Measurements from ENCODE around the gene PDE4DIP. TPM values are rescaled to one million over a fixed set of nuclear protein-coding genes. Genes with fewer than 3 reads are reported as not detected.
"Not testable (repeated sequence)": the region's sequence is repeated elsewhere in the genome, so short reads cannot be mapped to it uniquely, and the experiment has no call there.

PDE4DIP gene
- total and polyA plus RNA-seq, 7 donors = 368 to 3,658 (median 2,569) TPM

GRCh38 chr1:148900691-148901090, 56.5 kb downstream of the PDE4DIP start:
- H3K4me1 ChIP-seq; intact Hi-C loops (cut with DNase I); DNase-seq; H3K9me3 ChIP-seq; H3K4me3 ChIP-seq; H3K36me3 ChIP-seq (ENCODE audit: insufficient read depth in 1 of 2, low read depth in 1 of 2); H3K27me3 ChIP-seq (ENCODE audit: insufficient read depth in 3 of 3, low read length in 2 of 3): not testable (repeated sequence)
- WGBS, 3 donors = no CpG with 5 or more reads among the region's 3 CpGs
- peak overlapping the region; percentile 73 for H3K27ac ChIP-seq
- ATAC-seq = peak in 1 of 4 donors; percentile 23

- peak overlapping the region; percentile 73 for H3K27ac ChIP-seq
- peak; percentile 91 to 97 (median 96) for ATAC-seq
- H3K4me3 ChIP-seq; H3K36me3 ChIP-seq (ENCODE audit: insufficient read depth in 1 of 2, low read depth in 1 of 2); H3K27me3 ChIP-seq (ENCODE audit: insufficient read depth in 3 of 3, low read length in 2 of 3); H3K9me3 ChIP-seq; intact Hi-C loops (cut with DNase I); DNase-seq; H3K4me1 ChIP-seq: not testable (repeated sequence)
- WGBS, 3 donors = 0 to 38% methylated on average over 1 to 3 of the region's 9 CpGs; no CpG with 5 or more reads in 1 of the 3 donors
These were observed 57.1 kb downstream of the PDE4DIP start for GRCh38 chr1:148901150-148901952.

GRCh38 chr1:148901953-148902341, 57.7 kb downstream of the PDE4DIP start:
- WGBS, 3 donors = no CpG with 5 or more reads among the region's 4 CpGs
- H3K9me3 ChIP-seq; H3K4me1 ChIP-seq; DNase-seq; H3K27me3 ChIP-seq (ENCODE audit: insufficient read depth in 3 of 3, low read length in 2 of 3); H3K36me3 ChIP-seq (ENCODE audit: insufficient read depth in 1 of 2, low read depth in 1 of 2); intact Hi-C loops (cut with DNase I); H3K4me3 ChIP-seq: not testable (repeated sequence)
- ATAC-seq = peak in 2 of 4 donors; percentile 11 to 24
- peak overlapping the region; percentile 55 for H3K27ac ChIP-seq

GRCh38 chr1:148909219-148909826, 65.1 kb downstream of the PDE4DIP start:
- H3K4me3 ChIP-seq; H3K4me1 ChIP-seq; ATAC-seq; H3K27ac ChIP-seq; H3K36me3 ChIP-seq (ENCODE audit: insufficient read depth in 1 of 2, low read depth in 1 of 2); H3K27me3 ChIP-seq (ENCODE audit: insufficient read depth in 3 of 3, low read length in 2 of 3); intact Hi-C loops (cut with DNase I); H3K9me3 ChIP-seq; DNase-seq: not testable (repeated sequence)
- no CpG with 5 or more reads among the region's 4 CpGs for WGBS, 3 donors

GRCh38 chr1:148911303-148911928, 67.2 kb downstream of the PDE4DIP start:
- WGBS, 3 donors = no CpG with 5 or more reads among the region's 5 CpGs
- intact Hi-C loops (cut with DNase I); DNase-seq; H3K4me3 ChIP-seq; H3K4me1 ChIP-seq; H3K36me3 ChIP-seq (ENCODE audit: insufficient read depth in 1 of 2, low read depth in 1 of 2); H3K27me3 ChIP-seq (ENCODE audit: insufficient read depth in 3 of 3, low read length in 2 of 3); H3K9me3 ChIP-seq: not testable (repeated sequence)
- peak overlapping the region; percentile 53 for H3K27ac ChIP-seq
- peak; percentile 50 to 75 (median 70) for ATAC-seq

- intact Hi-C loops (cut with DNase I); H3K36me3 ChIP-seq (ENCODE audit: insufficient read depth in 1 of 2, low read depth in 1 of 2); H3K27me3 ChIP-seq (ENCODE audit: insufficient read depth in 3 of 3, low read length in 2 of 3); H3K4me3 ChIP-seq; H3K9me3 ChIP-seq; DNase-seq; H3K4me1 ChIP-seq: not testable (repeated sequence)
- WGBS, 3 donors = no CpG with 5 or more reads among the region's 2 CpGs
- peak overlapping the region; percentile 59 for H3K27ac ChIP-seq
- ATAC-seq = peak; percentile 38 to 75 (median 66)
These were observed 72.0 kb downstream of the PDE4DIP start for GRCh38 chr1:148916222-148916621.

GRCh38 chr1:148916695-148917348, 72.6 kb downstream of the PDE4DIP start:
- H3K36me3 ChIP-seq (ENCODE audit: insufficient read depth in 1 of 2, low read depth in 1 of 2); H3K27me3 ChIP-seq (ENCODE audit: insufficient read depth in 3 of 3, low read length in 2 of 3); H3K4me1 ChIP-seq; intact Hi-C loops (cut with DNase I); H3K4me3 ChIP-seq; H3K9me3 ChIP-seq: not testable (repeated sequence)
- WGBS, 3 donors = 0 to 8% (median 5%) methylated on average over 1 to 2 of the region's 4 CpGs
- ATAC-seq (peak; percentile 84 to 92 (median 89)), DNase-seq (peak; percentile 9 to 54)
- peak overlapping the region; percentile 81 for H3K27ac ChIP-seq

GRCh38 chr1:148918836-148919447, 74.7 kb downstream of the PDE4DIP start:
- DNase-seq; H3K9me3 ChIP-seq; H3K27me3 ChIP-seq (ENCODE audit: insufficient read depth in 3 of 3, low read length in 2 of 3); H3K4me3 ChIP-seq; H3K4me1 ChIP-seq; H3K36me3 ChIP-seq (ENCODE audit: insufficient read depth in 1 of 2, low read depth in 1 of 2); intact Hi-C loops (cut with DNase I): not testable (repeated sequence)
- peak overlapping the region; percentile 71 for H3K27ac ChIP-seq
- peak; percentile 22 to 64 (median 51) for ATAC-seq
- 33 to 38% (median 37%) methylated on average over 2 of the region's 3 CpGs for WGBS, 3 donors

- intact Hi-C loops (cut with DNase I); H3K27me3 ChIP-seq (ENCODE audit: insufficient read depth in 3 of 3, low read length in 2 of 3); ATAC-seq; H3K4me3 ChIP-seq; H3K9me3 ChIP-seq; H3K27ac ChIP-seq; DNase-seq; H3K4me1 ChIP-seq; H3K36me3 ChIP-seq (ENCODE audit: insufficient read depth in 1 of 2, low read depth in 1 of 2): not testable (repeated sequence)
- no CpG with 5 or more reads among the region's 1 CpG for WGBS, 3 donors
These were observed 76.8 kb downstream of the PDE4DIP start for GRCh38 chr1:148921047-148921446.

GRCh38 chr1:148923798-148924197, 79.6 kb downstream of the PDE4DIP start:
- H3K4me3 ChIP-seq; H3K9me3 ChIP-seq; H3K36me3 ChIP-seq (ENCODE audit: insufficient read depth in 1 of 2, low read depth in 1 of 2); DNase-seq; H3K4me1 ChIP-seq; H3K27ac ChIP-seq; H3K27me3 ChIP-seq (ENCODE audit: insufficient read depth in 3 of 3, low read length in 2 of 3); ATAC-seq; intact Hi-C loops (cut with DNase I): not testable (repeated sequence)
- WGBS, 3 donors = 36 to 50% (median 42%) methylated on average over 1 of the region's 3 CpGs
